Tibial nerve (tissue), 4 donors: Measurements from ENCODE around the gene MSANTD7. TPM values are rescaled to one million over a fixed set of nuclear protein-coding genes. Genes with fewer than 3 reads are reported as not detected.

Experiments
- DNase-seq, 2 donors: peaks; one replicate each; pipeline ENCODE4 v3.0.0-alpha.2; 2019; ENCODE audit warnings: low spot score in 2 of 2
- H3K27ac ChIP-seq, 4 donors: fragments of 200-600 bp; sonication (generic) in 3 of 4; one replicate each; pipeline ENCODE4 v1.5.1; 2017 to 2019; ENCODE audit warnings: mild to moderate bottlenecking in 1 of 4
- H3K27me3 ChIP-seq, 2 donors: fragments of 200-600 bp; sonication (generic) in 1 of 2; one replicate each; pipeline versions ENCODE4 v1.5.1 to v1.6.0; 2017 to 2019
- H3K36me3 ChIP-seq, 3 donors: fragments of 200-600 bp; sonication (generic); one replicate each; pipeline ENCODE4 v1.5.1; 2018 to 2019
- H3K4me1 ChIP-seq, 4 donors: fragments of 200-600 bp; sonication (generic) in 3 of 4; one replicate each; pipeline ENCODE4 v1.5.1; 2017 to 2019
- H3K4me3 ChIP-seq, 4 donors: fragments of 200-600 bp; sonication (generic) in 3 of 4; one replicate each; pipeline ENCODE4 v1.5.1; 2017 to 2019; ENCODE audit warnings: mild to moderate bottlenecking in 1 of 4, moderate library complexity in 1 of 4
- H3K9me3 ChIP-seq, 4 donors: fragments of 200-600 bp; sonication (generic) in 3 of 4; one replicate each; pipeline ENCODE4 v1.5.1; 2017 to 2019
- EP300 ChIP-seq, 2 donors: sonication (generic); formaldehyde crosslinking; IDR thresholded peaks; one replicate each; pipeline ENCODE4 v1.6.1; 2017; ENCODE audit warnings: antibody characterized with exemption in 2 of 2, mild to moderate bottlenecking in 1 of 2
- POLR2A ChIP-seq, 2 donors: fragments of 450-650 bp; IDR thresholded peaks; one replicate each; pipeline ENCODE4 v1.6.1; 2017; ENCODE audit warnings: antibody characterized with exemption in 2 of 2, mild to moderate bottlenecking in 2 of 2, moderate library complexity in 2 of 2
- WGBS, 2 donors: methylation state at CpG; one replicate each; pipeline ENCODE4 v1.1.5; 2018; 5-methylcytosine and 5-hydroxymethylcytosine counted together
- total RNA-seq, 4 donors: library from RNA; depleted of rRNA; stranded (reverse); fragments of >200 nt; gene quantifications; one replicate each; pipeline ENCODE4 v1.1.0, GENCODE V29; 2016
- TF ChIP-seq, protein P1 (sequence below), 5 experiments: fragments of 200-600 bp in 3 of 5; fragments of 450-650 bp in 2 of 5; sonication (generic) in 3 of 5; IDR thresholded peaks; one replicate each; pipeline ENCODE4 v1.5.1; 2016 to 2019; ENCODE audit warnings: antibody characterized with exemption in 5 of 5, mild to moderate bottlenecking in 3 of 5, moderate library complexity in 2 of 5

Gene MSANTD7
- total RNA-seq, 4 donors from 2014 or later, result 6.3 to 11.5 (median 7.9) TPM

DNA sequence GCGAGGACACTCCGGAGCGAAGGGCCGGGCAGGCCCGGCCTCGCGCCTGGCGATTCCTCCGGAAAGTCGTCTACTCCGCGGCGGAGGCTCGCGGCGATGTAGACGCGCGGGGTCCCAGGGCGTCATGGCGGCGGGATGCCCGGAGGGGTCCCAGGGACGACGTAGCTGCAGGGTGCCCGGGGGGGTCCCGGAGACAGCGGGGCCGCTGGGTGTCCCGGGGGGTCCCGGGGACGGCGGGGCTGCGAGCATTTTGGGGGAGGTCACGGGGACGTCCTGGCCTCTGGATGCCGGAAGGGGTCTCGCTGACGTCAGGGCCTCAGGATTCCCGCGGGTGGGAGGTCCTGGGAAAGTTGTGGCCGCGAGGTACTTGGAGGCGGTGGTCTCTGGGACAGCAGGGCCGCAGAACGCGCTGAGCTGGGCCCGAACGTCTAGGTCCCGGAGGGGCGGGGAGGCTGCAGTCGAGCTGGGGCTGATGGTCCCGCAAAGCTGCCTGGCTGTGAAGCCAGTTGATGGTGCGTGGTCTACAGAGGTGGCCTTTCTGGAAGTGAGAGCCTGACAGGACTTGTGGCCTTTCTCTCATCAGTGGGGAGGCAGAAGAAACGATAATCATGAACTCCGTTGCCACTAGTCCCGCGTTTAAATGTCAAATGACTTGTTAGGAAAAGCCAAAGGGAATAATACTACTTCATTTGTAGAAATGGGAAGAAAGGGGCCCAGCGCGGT lies 637 bp downstream of the MSANTD7 start:
- no peaks in the 10 kb centered on the region for H3K9me3 ChIP-seq
- H3K27ac ChIP-seq, result peak overlapping the region; percentile 61 to 97 (median 94)
- H3K36me3 ChIP-seq, result peaks cover 0 to 34% (median 13%) of the 10 kb centered on the region in 3 donors
- no peak for DNase-seq
- peak overlapping the region; percentile 75 to 93 (median 86) for H3K4me3 ChIP-seq
- H3K4me1 ChIP-seq, result peaks cover 3 to 23% (median 10%) of the 10 kb centered on the region in 4 donors
- TF ChIP-seq EP300 (IDR thresholded peaks at IDR 0.05) (no peak), POLR2A (IDR thresholded peaks at IDR 0.05) (no peak)
- TF ChIP-seq, protein P1, sequence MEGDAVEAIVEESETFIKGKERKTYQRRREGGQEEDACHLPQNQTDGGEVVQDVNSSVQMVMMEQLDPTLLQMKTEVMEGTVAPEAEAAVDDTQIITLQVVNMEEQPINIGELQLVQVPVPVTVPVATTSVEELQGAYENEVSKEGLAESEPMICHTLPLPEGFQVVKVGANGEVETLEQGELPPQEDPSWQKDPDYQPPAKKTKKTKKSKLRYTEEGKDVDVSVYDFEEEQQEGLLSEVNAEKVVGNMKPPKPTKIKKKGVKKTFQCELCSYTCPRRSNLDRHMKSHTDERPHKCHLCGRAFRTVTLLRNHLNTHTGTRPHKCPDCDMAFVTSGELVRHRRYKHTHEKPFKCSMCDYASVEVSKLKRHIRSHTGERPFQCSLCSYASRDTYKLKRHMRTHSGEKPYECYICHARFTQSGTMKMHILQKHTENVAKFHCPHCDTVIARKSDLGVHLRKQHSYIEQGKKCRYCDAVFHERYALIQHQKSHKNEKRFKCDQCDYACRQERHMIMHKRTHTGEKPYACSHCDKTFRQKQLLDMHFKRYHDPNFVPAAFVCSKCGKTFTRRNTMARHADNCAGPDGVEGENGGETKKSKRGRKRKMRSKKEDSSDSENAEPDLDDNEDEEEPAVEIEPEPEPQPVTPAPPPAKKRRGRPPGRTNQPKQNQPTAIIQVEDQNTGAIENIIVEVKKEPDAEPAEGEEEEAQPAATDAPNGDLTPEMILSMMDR (IDR thresholded peaks at IDR 0.05), result no peak
- no peaks in the 10 kb centered on the region for H3K27me3 ChIP-seq
- WGBS, 2 donors, result 0% methylated on average over 37 of the region's 60 CpGs

DNA sequence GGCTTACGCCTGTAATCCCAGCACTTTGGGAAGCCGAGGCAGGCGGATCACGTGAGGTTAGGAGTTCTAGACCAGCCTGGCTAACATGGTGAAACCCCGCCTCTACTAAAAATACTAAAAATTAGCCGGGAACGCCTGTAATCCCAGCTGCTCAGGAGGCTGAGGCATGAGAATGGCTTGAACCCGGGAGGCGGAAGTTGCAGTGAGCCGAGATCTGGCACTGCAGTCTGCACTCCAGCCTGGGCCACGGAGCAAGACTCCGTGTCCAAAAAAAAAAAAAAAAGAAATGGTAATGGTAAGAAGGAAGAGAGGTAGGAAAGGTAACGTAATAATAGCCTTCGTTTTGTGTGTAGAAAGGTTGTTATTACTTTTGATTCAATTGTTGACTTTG lies 1.2 kb downstream of the MSANTD7 start:
- peaks cover 3 to 23% (median 10%) of the 10 kb centered on the region in 4 donors for H3K4me1 ChIP-seq
- 12 to 16% methylated on average over 14 of the region's 14 CpGs for WGBS, 2 donors
- no peak for TF ChIP-seq POLR2A (IDR thresholded peaks at IDR 0.05)
- TF ChIP-seq, protein P1 (IDR thresholded peaks at IDR 0.05), result no peak
- no peak for TF ChIP-seq EP300 (IDR thresholded peaks at IDR 0.05)
- H3K36me3 ChIP-seq, result peaks cover 0 to 39% (median 13%) of the 10 kb centered on the region in 3 donors
- H3K27ac ChIP-seq, result peak overlapping the region in 3 of 4 donors; percentile 92 to 97 (median 97)
- no peaks in the 10 kb centered on the region for H3K9me3 ChIP-seq
- no peak for DNase-seq
- peak overlapping the region; percentile 75 to 93 (median 86) for H3K4me3 ChIP-seq
- H3K27me3 ChIP-seq, result no peaks in the 10 kb centered on the region

- DNase-seq, result no peak
- TF ChIP-seq EP300 (IDR thresholded peaks at IDR 0.05), result no peak
- TF ChIP-seq, protein P1 (IDR thresholded peaks at IDR 0.05), result no peak
- TF ChIP-seq POLR2A (IDR thresholded peaks at IDR 0.05), result no peak
- Histone ChIP-seq H3K27me3 (no peaks in the 10 kb centered on the region), H3K27ac (no peak overlapping the region), H3K9me3 (no peaks in the 10 kb centered on the region), H3K4me1 (peaks cover 3 to 23% (median 10%) of the 10 kb centered on the region in 4 donors), H3K4me3 (no peak overlapping the region), H3K36me3 (peaks cover 2 to 48% (median 13%) of the 10 kb centered on the region in 3 donors)
- WGBS, 2 donors, result 92 to 94% methylated on average over 2 of the region's 2 CpGs
These were observed 2.1 kb downstream of the MSANTD7 start for GRCh38 chr10:14840178-14840577.

DNA sequence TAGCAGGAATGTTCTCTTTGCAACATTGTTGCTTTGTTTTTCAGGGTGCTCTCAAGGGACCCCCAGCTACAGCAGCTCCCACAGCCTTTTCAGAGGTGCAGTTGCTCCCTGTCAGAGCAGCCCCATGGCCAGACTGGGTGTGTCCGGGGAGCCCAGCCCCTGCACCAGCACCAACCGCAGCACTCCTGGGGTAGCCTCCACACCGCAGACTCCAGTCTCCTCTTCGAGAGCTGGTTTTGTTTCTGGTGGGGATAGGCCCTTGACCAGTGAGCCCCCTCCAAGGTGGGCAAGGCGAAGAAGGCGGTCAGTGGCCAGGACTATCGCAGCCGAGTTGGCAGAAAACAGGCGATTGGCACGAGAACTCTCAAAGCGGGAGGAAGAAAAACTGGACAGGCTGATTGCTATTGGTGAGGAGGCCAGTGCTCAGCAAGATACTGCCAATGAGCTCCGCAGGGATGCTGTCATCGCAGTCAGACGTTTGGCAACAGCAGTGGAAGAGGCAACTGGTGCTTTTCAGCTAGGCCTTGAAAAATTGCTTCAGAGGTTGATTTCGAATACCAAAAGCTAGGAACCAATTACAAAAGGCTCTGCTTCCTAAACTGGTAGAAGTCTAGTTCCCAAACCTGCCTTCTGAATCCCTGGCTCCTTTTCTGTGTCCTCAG lies 5.4 kb downstream of the MSANTD7 start:
- DNase-seq, result no peak
- Histone ChIP-seq H3K4me1 (peaks cover 0 to 17% (median 7%) of the 10 kb centered on the region in 4 donors), H3K27ac (no peak overlapping the region), H3K9me3 (no peaks in the 10 kb centered on the region), H3K4me3 (no peak overlapping the region), H3K36me3 (peaks cover 2 to 62% (median 13%) of the 10 kb centered on the region in 3 donors), H3K27me3 (no peaks in the 10 kb centered on the region)
- TF ChIP-seq EP300 (IDR thresholded peaks at IDR 0.05), result no peak
- TF ChIP-seq POLR2A (IDR thresholded peaks at IDR 0.05), result no peak
- TF ChIP-seq, protein P1 (IDR thresholded peaks at IDR 0.05), result no peak
- WGBS, 2 donors, result 95 to 96% methylated on average over 12 to 15 of the region's 15 CpGs

- H3K27ac ChIP-seq, result no peak overlapping the region
- H3K27me3 ChIP-seq, result no peaks in the 10 kb centered on the region
- peaks cover 0 to 5% (median under 1%) of the 10 kb centered on the region in 4 donors for H3K4me1 ChIP-seq
- H3K36me3 ChIP-seq, result peaks cover 2 to 74% (median 13%) of the 10 kb centered on the region in 3 donors
- DNase-seq, result no peak
- H3K9me3 ChIP-seq, result no peaks in the 10 kb centered on the region
- no peak overlapping the region for H3K4me3 ChIP-seq
- TF ChIP-seq POLR2A (IDR thresholded peaks at IDR 0.05), result no peak
- TF ChIP-seq EP300 (IDR thresholded peaks at IDR 0.05), result no peak
- TF ChIP-seq, protein P1 (IDR thresholded peaks at IDR 0.05), result no peak
- WGBS, 2 donors, result 85 to 87% methylated on average over 2 of the region's 2 CpGs
These were observed 6.8 kb downstream of the MSANTD7 start for GRCh38 chr10:14844948-14845347.
